ENCODE results near the gene PTHLH.

The PTHLH gene

DNA sequence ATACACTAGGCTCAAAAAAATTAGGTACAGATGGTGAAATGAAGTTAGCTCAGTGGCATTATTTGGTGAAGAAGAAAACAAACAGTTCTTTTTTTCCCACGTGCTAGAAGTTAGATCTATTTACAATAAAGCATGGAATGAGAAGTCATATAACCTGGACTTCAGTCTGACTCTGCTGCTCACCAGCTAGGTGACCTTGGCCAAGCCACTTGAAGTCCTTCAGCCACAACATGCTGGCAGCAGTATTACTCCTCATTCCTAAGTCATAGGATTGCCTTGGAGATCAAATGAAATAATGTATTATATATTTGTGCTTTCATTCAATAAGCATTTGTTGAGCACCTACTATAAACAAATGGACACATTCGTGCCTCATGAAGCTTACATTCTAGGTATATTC is 45.2 kb downstream of the PTHLH start:
- TF ChIP-seq, protein P1, sequence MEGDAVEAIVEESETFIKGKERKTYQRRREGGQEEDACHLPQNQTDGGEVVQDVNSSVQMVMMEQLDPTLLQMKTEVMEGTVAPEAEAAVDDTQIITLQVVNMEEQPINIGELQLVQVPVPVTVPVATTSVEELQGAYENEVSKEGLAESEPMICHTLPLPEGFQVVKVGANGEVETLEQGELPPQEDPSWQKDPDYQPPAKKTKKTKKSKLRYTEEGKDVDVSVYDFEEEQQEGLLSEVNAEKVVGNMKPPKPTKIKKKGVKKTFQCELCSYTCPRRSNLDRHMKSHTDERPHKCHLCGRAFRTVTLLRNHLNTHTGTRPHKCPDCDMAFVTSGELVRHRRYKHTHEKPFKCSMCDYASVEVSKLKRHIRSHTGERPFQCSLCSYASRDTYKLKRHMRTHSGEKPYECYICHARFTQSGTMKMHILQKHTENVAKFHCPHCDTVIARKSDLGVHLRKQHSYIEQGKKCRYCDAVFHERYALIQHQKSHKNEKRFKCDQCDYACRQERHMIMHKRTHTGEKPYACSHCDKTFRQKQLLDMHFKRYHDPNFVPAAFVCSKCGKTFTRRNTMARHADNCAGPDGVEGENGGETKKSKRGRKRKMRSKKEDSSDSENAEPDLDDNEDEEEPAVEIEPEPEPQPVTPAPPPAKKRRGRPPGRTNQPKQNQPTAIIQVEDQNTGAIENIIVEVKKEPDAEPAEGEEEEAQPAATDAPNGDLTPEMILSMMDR (IDR thresholded peaks at IDR 0.05; ENCODE audit: low read depth, low read length) = no peak
- DNase-seq (ENCODE audit: extremely low read depth, low read depth) = no peak

DNA sequence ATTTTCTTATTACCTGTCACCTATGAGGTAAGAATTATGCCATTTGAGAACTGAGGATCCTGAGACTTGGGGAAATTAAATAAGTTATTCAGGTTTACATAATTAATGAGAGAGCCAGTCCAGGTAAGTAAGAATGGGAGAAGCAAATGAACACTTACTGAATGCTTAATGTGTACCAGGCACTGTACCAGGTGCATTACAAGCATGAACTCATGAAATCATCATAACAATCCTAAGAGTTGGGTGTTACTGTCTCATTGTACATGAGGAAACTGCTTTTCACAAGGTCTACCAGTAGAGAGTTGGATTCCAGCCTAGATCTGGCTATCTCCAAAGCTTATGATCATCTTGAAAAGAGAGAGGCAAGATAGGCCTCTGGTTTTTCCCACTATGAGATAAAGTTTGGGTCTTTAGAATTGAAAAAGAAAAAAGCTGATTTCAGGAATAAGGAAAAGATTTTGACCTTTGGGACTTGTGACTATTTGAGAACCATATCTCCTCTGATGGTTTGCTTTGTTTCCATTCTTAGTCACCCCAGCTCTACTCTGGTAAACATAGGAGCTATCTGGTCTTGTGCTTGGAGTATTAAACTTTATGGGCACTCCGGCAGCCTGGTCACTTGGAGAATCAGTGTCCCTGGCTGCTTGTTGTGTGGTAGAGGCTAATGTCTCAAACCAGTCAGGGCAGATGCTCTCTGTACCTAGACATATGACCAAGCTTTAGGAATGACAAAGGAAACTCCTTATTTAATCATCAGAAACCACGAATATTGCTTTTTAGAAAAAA is 48.0 kb downstream of the PTHLH start:
- DNase-seq (ENCODE audit: extremely low read depth, low read depth) = no peak
- TF ChIP-seq, protein P1 (IDR thresholded peaks at IDR 0.05; ENCODE audit: low read depth, low read length) = no peak

DNA sequence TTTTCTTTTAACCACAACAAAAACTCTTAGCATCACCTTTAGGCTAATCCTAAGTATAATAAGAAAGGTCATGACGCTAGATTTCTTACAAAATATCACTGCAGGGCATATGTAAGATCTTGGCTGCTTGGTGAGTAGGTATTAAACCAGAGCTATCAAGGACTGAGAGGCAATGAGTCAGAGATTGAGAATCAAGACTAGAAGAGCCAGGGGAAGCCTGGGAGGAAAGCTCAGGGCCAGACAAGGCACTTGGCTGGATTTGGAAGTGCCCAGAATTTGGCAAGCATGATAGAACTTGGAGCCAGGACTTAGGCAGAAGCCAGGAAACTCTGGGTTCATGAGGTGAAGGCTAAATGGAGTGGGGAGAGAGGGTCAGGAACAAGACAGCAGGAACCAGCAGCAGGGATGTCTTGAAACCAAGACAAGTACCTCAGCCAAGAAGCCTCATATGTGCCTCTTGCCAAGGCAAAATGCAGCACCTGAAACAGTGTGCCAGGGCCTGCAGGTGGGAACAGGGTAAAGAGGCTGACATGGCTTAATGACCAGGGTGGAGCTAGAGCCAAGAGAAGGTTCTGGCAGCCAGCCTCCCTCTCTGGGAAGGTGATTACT is 49.9 kb downstream of the PTHLH start:
- TF ChIP-seq, protein P1 (IDR thresholded peaks at IDR 0.05; ENCODE audit: low read depth, low read length) = no peak
- no peak for DNase-seq (ENCODE audit: extremely low read depth, low read depth)

DNA sequence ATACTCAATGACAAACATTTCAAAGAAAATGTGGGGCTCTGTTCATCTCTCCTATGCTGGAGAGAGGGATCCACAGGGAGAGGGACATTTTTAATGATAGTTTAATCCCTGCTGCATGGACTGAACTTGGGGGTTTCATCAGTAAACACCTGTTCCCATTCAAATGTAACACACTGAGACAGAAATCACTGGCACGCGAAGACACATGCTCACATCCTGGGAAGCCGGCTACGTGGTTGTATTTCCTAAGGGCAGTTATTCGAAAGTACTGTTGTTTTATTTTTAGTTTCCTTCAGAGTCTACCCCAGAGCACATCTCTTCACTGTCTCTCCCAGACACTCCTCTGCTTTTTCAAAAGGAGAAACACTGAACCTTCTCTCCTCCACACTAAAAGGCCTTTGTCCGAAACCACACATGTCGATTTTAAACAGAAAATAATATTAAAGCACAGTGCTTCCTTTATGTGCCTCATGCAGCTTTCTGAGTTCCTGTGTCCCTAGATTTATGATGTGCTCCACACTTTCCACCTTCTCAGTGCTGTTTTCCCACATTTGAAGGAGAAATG is 52.8 kb downstream of the PTHLH start:
- TF ChIP-seq, protein P1 (IDR thresholded peaks at IDR 0.05; ENCODE audit: low read depth, low read length) = no peak
- no peak for DNase-seq (ENCODE audit: extremely low read depth, low read depth)

DNA sequence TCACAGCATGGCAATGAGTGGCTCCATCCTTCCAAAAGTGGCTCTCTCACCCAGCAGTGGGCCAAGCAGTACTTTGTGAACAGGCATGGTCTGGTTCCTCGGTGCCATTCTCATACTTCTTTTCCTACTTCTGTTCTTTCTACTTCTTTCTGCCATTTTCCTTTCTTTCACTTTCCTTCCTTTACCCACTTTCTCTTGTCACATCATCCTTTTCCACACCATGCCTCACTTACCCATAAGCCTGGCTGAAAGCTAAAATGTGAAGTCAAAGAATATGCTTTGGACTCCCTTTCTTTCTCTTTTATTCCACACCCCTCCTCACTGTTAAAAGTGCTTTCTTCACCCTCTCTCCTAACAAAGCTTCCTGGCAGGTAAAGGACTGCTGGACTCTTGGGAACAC is 57.0 kb downstream of the PTHLH start:
- TF ChIP-seq, protein P1 (IDR thresholded peaks at IDR 0.05; ENCODE audit: low read depth, low read length) = no peak
- DNase-seq (ENCODE audit: extremely low read depth, low read depth) = no peak

DNA sequence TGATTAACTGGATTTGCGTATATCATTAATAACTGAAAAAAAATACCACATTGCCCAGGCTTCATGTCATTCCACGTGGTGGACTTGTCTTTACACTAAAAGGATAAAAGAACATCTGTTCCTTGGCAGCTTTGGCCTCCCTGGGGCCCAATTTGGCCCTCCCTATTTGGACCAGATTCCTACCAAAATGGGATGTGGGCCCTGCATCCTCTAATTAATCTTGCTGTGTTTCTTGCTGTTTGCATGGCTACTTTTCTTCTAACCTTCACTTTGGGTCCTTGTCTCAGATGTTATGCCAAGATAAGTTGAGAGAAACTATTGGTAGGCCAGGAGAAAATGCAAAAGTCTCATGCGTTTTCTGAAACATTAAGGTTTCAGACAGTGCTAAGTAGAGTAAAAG is 57.5 kb downstream of the PTHLH start:
- DNase-seq (ENCODE audit: extremely low read depth, low read depth) = no peak
- TF ChIP-seq, protein P1 (IDR thresholded peaks at IDR 0.05; ENCODE audit: low read depth, low read length) = no peak

DNA sequence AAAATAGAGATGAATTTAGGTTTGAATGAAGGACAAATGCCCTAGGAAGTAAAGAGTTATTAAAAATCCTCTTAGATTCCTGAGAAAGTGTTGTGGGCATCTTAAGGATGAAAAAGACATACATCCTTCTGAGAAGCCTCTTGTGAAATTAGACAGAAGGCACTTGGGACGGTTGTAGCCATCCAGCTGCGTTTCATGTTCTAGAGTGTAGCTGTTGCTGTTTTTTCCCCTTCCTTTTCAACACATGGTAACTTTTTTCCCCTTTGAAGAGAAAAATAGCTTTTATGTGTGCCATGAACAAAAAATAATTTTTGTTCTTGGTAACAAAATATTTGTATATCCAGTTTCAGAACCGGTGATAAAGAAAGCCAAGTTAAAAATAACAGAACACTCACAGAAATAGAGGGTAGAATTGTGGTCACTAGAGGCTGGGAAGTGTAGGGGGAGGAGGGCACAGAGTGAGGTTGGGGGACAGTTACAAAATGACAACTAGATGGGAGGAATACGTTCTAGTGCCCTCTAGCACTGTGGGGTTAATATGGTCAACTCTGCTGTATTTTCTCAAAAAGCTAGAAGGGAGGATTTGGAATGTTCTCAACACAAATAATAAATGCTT is 58.4 kb downstream of the PTHLH start:
- no peak for DNase-seq (ENCODE audit: extremely low read depth, low read depth)
- TF ChIP-seq, protein P1 (IDR thresholded peaks at IDR 0.05; ENCODE audit: low read depth, low read length) = no peak
